GM12878 (cell line): Measurements from ENCODE around the gene GGCX. TPM values are rescaled to one million over a fixed set of nuclear protein-coding genes. Genes with fewer than 3 reads are reported as not detected.

Experiments used
- ATAC-seq: fragments of 200-7000 bp; cut with Tn5 transposase; 3 replicates; pipeline ENCODE4 v1.9.1; 2020; ENCODE audit warnings: mild to moderate bottlenecking, moderate library complexity
- BruUV-seq: library from RNA; stranded (reverse); fragments of 400-500 nt; replicated peaks from 2 replicates; lab custom pipeline; 2021; lab: Mats Ljungman, UMichigan
- CTCF ChIA-PET: fragments of 300-600 bp; sonication (Branson Sonifier 250); formaldehyde crosslinking; extraction: SDS; loops from one replicate; lab custom pipeline; 2021; ENCODE audit warnings: inconsistent platforms; lab: Yijun Ruan, JAX
- POLR2A ChIA-PET: fragments of 350-600 bp; formaldehyde crosslinking; extraction: SDS; loops from one replicate; lab custom pipeline; 2021; ENCODE audit warnings: inconsistent platforms; lab: Charles Lee
- RAD21 ChIA-PET: fragments of 300-600 bp; sonication (Branson Sonifier 250); formaldehyde crosslinking; loops from one replicate; lab custom pipeline; 2023; ENCODE audit warnings: antibody characterized with exemption; ENCODE audit not compliant: unreplicated experiment; lab: Charles Lee
- SMC1A ChIA-PET: fragments of 300-600 bp; sonication (Branson Sonifier 250); formaldehyde crosslinking; loops from one replicate; lab custom pipeline; 2023; ENCODE audit not compliant: unreplicated experiment, uncharacterized antibody; lab: Charles Lee
- DNase-seq: peaks from one replicate; pipeline ENCODE4 v3.0.0-alpha.2; 2011; ENCODE audit warnings: low read depth, low spot score
- FAIRE-seq: peaks from 3 replicates; lab custom pipeline; 2011; peaks lifted over from hg19 to GRCh38; lab: Jason Lieb, UNC
- H2AFZ ChIP-seq: 2 replicates; pipeline ENCODE4 v1.6.0; 2011; ENCODE audit warnings: low read depth, low read length, control low read depth; ENCODE audit not compliant: control insufficient read depth
- H3K27ac ChIP-seq: 2 replicates; pipeline ENCODE4 v1.5.1; 2011; ENCODE audit warnings: control low read depth; ENCODE audit not compliant: control insufficient read depth, insufficient read depth
- H3K27me3 ChIP-seq, 2 experiments: replicated peaks in 1 of 2; 2 replicates each; pipeline versions ENCODE4 v1.6.0 to v1.6.1; 2011; ENCODE audit warnings: low read length in 1 of 2; ENCODE audit not compliant: control insufficient read depth in 2 of 2, insufficient read depth in 2 of 2
- H3K36me3 ChIP-seq, 2 experiments: 2 replicates each; pipeline ENCODE4 v1.5.1; 2011; ENCODE audit warnings: low read length in 1 of 2; ENCODE audit not compliant: control insufficient read depth in 2 of 2, insufficient read depth in 2 of 2
- H3K4me1 ChIP-seq: 2 replicates; pipeline ENCODE4 v1.6.1; 2011; ENCODE audit warnings: mild to moderate bottlenecking, low read length, moderate library complexity, mixed read lengths; ENCODE audit not compliant: control insufficient read depth, insufficient read depth
- H3K4me2 ChIP-seq: 2 replicates; pipeline ENCODE4 v1.6.0; 2011; ENCODE audit warnings: control low read depth; ENCODE audit not compliant: control insufficient read depth, insufficient read depth
- H3K4me3 ChIP-seq: fragments of 200-600 bp; sonication (generic); 2 replicates; pipeline ENCODE4 v1.5.1; 2016
- H3K79me2 ChIP-seq: 2 replicates; pipeline ENCODE4 v1.6.0; 2011; ENCODE audit warnings: low read length; ENCODE audit not compliant: control insufficient read depth, insufficient read depth
- H3K9ac ChIP-seq: 2 replicates; pipeline ENCODE4 v1.8.0; 2011; ENCODE audit warnings: low read length, control low read depth, mixed read lengths; ENCODE audit not compliant: control insufficient read depth, insufficient read depth
- H3K9me3 ChIP-seq: replicated peaks from 3 replicates; pipeline ENCODE4 v1.5.1; 2011; ENCODE audit warnings: mild to moderate bottlenecking, low read length; ENCODE audit not compliant: control insufficient read depth, insufficient read depth
- H4K20me1 ChIP-seq: 2 replicates; pipeline ENCODE4 v1.6.0; 2011; ENCODE audit not compliant: control insufficient read depth, insufficient read depth
- ATF2 ChIP-seq: IDR thresholded peaks from 2 replicates; pipeline ENCODE4 v1.6.1; 2012; ENCODE audit warnings: low read length, inconsistent platforms
- CHD4 ChIP-seq: fragments of 200-600 bp; sonication (generic); IDR thresholded peaks from 2 replicates; pipeline ENCODE4 v1.6.1; 2016; ENCODE audit warnings: mild to moderate bottlenecking
- ELK1 ChIP-seq: IDR thresholded peaks from 2 replicates; pipeline ENCODE4 v1.6.1; 2012; ENCODE audit warnings: low read depth, low read length, improper control_type of control experiment
- HDAC6 ChIP-seq: fragments of 200-600 bp; sonication (generic); IDR thresholded peaks from one replicate; pipeline ENCODE4 v1.8.0; 2017; ENCODE audit warnings: antibody characterized with exemption; ENCODE audit not compliant: unreplicated experiment
- HDGF ChIP-seq: fragments of 450-650 bp; IDR thresholded peaks from 2 replicates; pipeline ENCODE4 v1.6.1; 2016; ENCODE audit warnings: antibody characterized with exemption
- KDM1A ChIP-seq: fragments of 200-600 bp; sonication (generic); IDR thresholded peaks from 2 replicates; pipeline ENCODE4 v1.6.1; 2016; ENCODE audit warnings: borderline replicate concordance
- MEF2A ChIP-seq: IDR thresholded peaks from 2 replicates; pipeline ENCODE4 v1.6.1; 2011; ENCODE audit warnings: low read depth, mild to moderate bottlenecking, low read length, moderate library complexity; ENCODE audit not compliant: insufficient read depth
- PML ChIP-seq: IDR thresholded peaks from 2 replicates; pipeline ENCODE4 v1.6.1; 2012; ENCODE audit warnings: low read length, inconsistent platforms
- SP1 ChIP-seq: IDR thresholded peaks from one replicate; pipeline ENCODE4 v1.6.1; 2011; ENCODE audit warnings: low read depth, low read length
- SPI1 ChIP-seq: IDR thresholded peaks from 2 replicates; pipeline ENCODE4 v1.6.1; 2011; ENCODE audit warnings: low read depth, mild to moderate bottlenecking, low read length, moderate library complexity, borderline replicate concordance; ENCODE audit not compliant: insufficient read depth
- SUZ12 ChIP-seq: fragments of 200-600 bp; sonication (generic); IDR thresholded peaks from one replicate; pipeline ENCODE4 v1.6.1; 2018; ENCODE audit warnings: antibody characterized with exemption, mild to moderate bottlenecking; ENCODE audit not compliant: unreplicated experiment
- TBL1XR1 ChIP-seq: IDR thresholded peaks from 2 replicates; pipeline ENCODE4 v1.6.1; 2012; ENCODE audit warnings: low read depth, low read length, improper control_type of control experiment
- TCF12 ChIP-seq: IDR thresholded peaks from 2 replicates; pipeline ENCODE4 v1.6.1; 2011; ENCODE audit warnings: low read depth, mild to moderate bottlenecking, low read length
- WGBS: methylation state at CpG from one replicate; pipeline ENCODE4 v1.1.6; 2016; ENCODE audit warnings: low lambda C conversion rate; ENCODE audit not compliant: insufficient replicate concordance, insufficient coverage; ENCODE audit errors: missing lambda C conversion rate; 5-methylcytosine and 5-hydroxymethylcytosine counted together
- in situ Hi-C: fragments of 300-500 bp; cut with MboI; formaldehyde crosslinking; loops from 9 replicates; pipeline ENCODE4 v1.14.3; 2018; ENCODE audit warnings: mixed read lengths
- intact Hi-C: fragments of 100-400 bp; cut with micrococcal nuclease; formaldehyde crosslinking; loops from one replicate; pipeline ENCODE4 v1.14.2; 2022; ENCODE audit not compliant: unreplicated experiment
- polyA plus RNA-seq, 11 experiments: library from polyadenylated mRNA; depleted of rRNA in 4 of 11; unstranded in 6 of 11; stranded (reverse) in 5 of 11; fragments of >200 nt; fragmentation: Nextera tagmentation in 4 of 11; fragmentation: Illumina TruSeq in 1 of 11; extraction: Ambion mirVana in 4 of 11; extraction: Trizol in 1 of 11; gene quantifications; 1 replicate in 1 of 11; 2 replicates in 10 of 11; pipeline versions ENCODE4 v1.2.1 to v1.2.3, GENCODE V29; 2011 to 2016; ENCODE audit warnings: inconsistent platforms in 2 of 11, missing spikeins in 2 of 11, low read depth in 1 of 11
- total RNA-seq, 4 experiments: library from RNA; depleted of rRNA in 3 of 4; stranded (reverse); fragments of >200 nt in 3 of 4; fragmentation: Illumina TruSeq in 1 of 4; extraction: Trizol in 1 of 4; gene quantifications; 2 replicates each; pipeline versions ENCODE4 v1.2.1 to v1.2.3, GENCODE V29; 2013 to 2021

GGCX gene
- total and polyA plus RNA-seq, 10 of the 15 experiments (the other 5 are each of a cell fraction or from before 2014, with no cell fraction given), result 18.1 to 52.7 (median 25.0) TPM

- H4K20me1 ChIP-seq, result no peaks in the 10 kb centered on the region
- BruUV-seq, result no TSS peak
- no peaks in the 10 kb centered on the region for H3K4me1 ChIP-seq
- no peak for TF ChIP-seq KDM1A
- no peak for TF ChIP-seq SUZ12
- no peak for TF ChIP-seq TCF12
- no peak for TF ChIP-seq SPI1
- H3K4me3 ChIP-seq, result no peak overlapping the region
- H3K36me3 ChIP-seq, result peaks cover 9 to 23% of the 10 kb centered on the region in 2 experiments
- ChIA-PET POLR2A (interaction anchor here (0.9 to 2.8 kb wide), 5 partner anchors 8 to 130 kb away, joined by 3 to 14 read pairs (median 10); partner anchors contain the start of genes GGCX and SH2D6), CTCF (interaction anchor here (0.9 to 10.4 kb wide), 10 partner anchors 10 to 251 kb away, joined by 3 to 336 read pairs (median 4); partner anchors contain the start of genes MAT2A, RNF181 and SH2D6), SMC1A (interaction anchor here (0.6 to 6.3 kb wide), 10 partner anchors 10 to 533 kb away, joined by 3 to 201 read pairs (median 13); partner anchors contain the start of genes GGCX, MAT2A and SH2D6), RAD21 (interaction anchor here (0.7 to 7.7 kb wide), 8 partner anchors 8 to 159 kb away, joined by 3 to 179 read pairs (median 9); partner anchors contain the start of genes MAT2A, RNF181 and SH2D6)
- H3K4me2 ChIP-seq, result no peak overlapping the region
- H3K27me3 ChIP-seq, result no peaks in the 10 kb centered on the region
- no peaks in the 10 kb centered on the region for H3K79me2 ChIP-seq
- in situ Hi-C loops (no loop called here), intact Hi-C loops (loop anchor here (5.0 kb wide), 2 partner anchors 223 to 248 kb away; partner anchors contain the start of gene TGOLN2)
- 83% methylated on average over 4 of the region's 4 CpGs for WGBS
- DNase-seq, result no peak
- no peak for ATAC-seq
- H3K9me3 ChIP-seq, result no peaks in the 10 kb centered on the region
- FAIRE-seq, result no peak
- no peak overlapping the region for H3K9ac ChIP-seq
- no peak overlapping the region for H2AFZ ChIP-seq
- H3K27ac ChIP-seq, result no peak overlapping the region
These were observed 11.5 kb downstream of the GGCX start for GRCh38 chr2:85549826-85550225.

GRCh38 chr2:85549095-85549494 lies 12.2 kb downstream of the GGCX start:
- ATAC-seq (no peak), DNase-seq (no peak), FAIRE-seq (no peak)
- SMC1A ChIA-PET, result interaction anchor here (1.0 to 6.3 kb wide), 9 partner anchors 9 to 164 kb away, joined by 3 to 201 read pairs (median 5); partner anchors contain the start of genes GGCX, MAT2A and SH2D6
- no peaks in the 10 kb centered on the region for H4K20me1 ChIP-seq
- RAD21 ChIA-PET, result interaction anchor here (0.7 to 7.7 kb wide), 8 partner anchors 8 to 158 kb away, joined by 3 to 179 read pairs (median 4); partner anchors contain the start of genes GGCX, MAT2A and SH2D6
- WGBS, result over 99% methylated on average over 10 of the region's 10 CpGs
- no peak overlapping the region for H3K27ac ChIP-seq
- no peak overlapping the region for H3K4me3 ChIP-seq
- H3K79me2 ChIP-seq, result no peaks in the 10 kb centered on the region
- no peaks in the 10 kb centered on the region for H3K27me3 ChIP-seq
- H3K36me3 ChIP-seq, result peaks cover 9 to 23% of the 10 kb centered on the region in 2 experiments
- H3K9me3 ChIP-seq, result no peaks in the 10 kb centered on the region
- H3K4me1 ChIP-seq, result no peaks in the 10 kb centered on the region
- H3K9ac ChIP-seq, result no peak overlapping the region
- no peak overlapping the region for H3K4me2 ChIP-seq
- CTCF ChIA-PET, result interaction anchor here (0.5 to 10.4 kb wide), 7 partner anchors 8 to 1214 kb away, joined by 3 to 336 read pairs (median 4); partner anchors contain the start of genes MAT2A and SH2D6
- BruUV-seq, result no TSS peak
- in situ Hi-C loops (no loop called here), intact Hi-C loops (no loop called here)
- no peak overlapping the region for H2AFZ ChIP-seq
- POLR2A ChIA-PET, result interaction anchor here (0.6 to 2.8 kb wide), 6 partner anchors 8 to 143 kb away, joined by 3 to 12 read pairs (median 6); partner anchors contain the start of genes GGCX, MAT2A and SH2D6
- TF ChIP-seq HDAC6 (no peak), TBL1XR1 (no peak), HDGF (no peak), PML (no peak), CHD4 (no peak), MEF2A (no peak), ATF2 (no peak), ELK1 (no peak), SP1 (no peak)
